Superior temporal gyrus (tissue), 1 donor: Measurements from ENCODE around the gene GLIS1.

Experiments used
- DNase-seq: peaks from one replicate; pipeline ENCODE4 v3.0.0-alpha.2; 2016; ENCODE audit errors: extremely low spot score

GLIS1 gene

DNA sequence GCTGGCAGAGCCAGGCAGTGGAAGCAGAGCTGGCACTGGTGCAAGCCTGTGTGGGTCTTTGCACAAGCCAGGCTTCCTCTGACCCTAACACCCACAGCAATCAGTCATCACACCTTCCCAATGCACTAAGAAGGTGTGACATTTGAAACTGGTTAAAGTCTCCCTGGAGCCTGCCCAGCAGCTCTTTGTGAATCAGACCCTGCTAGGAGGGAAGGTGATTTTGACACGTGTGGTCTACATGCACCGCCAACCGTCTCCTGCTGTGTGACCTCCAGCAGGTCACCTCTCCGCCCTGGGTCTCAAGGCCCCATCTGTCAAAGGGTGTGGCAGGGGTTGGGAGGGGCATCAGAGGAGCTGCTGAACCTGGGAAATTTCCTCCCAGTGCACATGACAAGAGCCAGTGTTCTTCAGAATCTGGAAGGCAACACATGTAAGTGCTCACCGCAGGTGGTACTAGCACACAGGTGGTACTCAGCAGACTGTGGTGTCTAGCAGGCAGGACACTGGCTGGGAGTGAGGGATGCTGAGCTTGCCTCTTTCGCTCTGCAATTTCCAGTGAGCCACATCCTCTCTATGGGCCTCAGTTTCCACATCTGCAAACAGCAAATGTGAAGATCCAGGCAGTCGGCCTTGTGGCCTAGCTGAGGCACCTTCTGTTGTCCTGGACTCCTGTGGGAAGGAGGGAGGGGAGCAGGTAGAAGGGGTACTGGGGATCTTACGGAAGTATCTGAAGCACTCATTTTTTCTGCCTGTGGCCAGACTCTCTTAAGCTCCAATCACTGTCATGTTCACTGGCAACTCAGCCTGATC is 156.5 kb downstream of the GLIS1 start:
- no peak for DNase-seq

- DNase-seq: no peak
These were observed 157.5 kb downstream of the GLIS1 start for GRCh38 chr1:53581476-53581875.

- no peak for DNase-seq
These were observed 158.1 kb downstream of the GLIS1 start for GRCh38 chr1:53580739-53581475.

DNA sequence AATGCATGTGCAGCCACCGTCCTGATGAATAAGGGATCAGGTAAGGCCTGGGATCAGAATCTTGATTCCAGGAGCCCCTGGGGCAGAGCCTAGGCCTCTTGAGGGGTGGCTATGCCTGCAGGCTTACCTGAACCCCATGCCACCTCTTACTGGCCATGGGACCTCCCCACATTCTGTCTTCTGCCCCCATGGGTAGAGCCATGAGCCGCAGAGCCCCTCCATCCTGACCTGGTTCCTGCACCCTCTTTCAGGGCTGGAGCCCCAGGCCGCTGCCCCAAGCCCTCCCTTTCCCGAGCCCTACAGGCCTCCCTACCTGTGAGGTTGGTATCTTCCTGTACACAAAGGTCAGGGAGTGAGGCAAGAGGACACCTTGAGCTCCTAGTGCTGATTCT is 159.0 kb downstream of the GLIS1 start:
- no peak for DNase-seq

DNA sequence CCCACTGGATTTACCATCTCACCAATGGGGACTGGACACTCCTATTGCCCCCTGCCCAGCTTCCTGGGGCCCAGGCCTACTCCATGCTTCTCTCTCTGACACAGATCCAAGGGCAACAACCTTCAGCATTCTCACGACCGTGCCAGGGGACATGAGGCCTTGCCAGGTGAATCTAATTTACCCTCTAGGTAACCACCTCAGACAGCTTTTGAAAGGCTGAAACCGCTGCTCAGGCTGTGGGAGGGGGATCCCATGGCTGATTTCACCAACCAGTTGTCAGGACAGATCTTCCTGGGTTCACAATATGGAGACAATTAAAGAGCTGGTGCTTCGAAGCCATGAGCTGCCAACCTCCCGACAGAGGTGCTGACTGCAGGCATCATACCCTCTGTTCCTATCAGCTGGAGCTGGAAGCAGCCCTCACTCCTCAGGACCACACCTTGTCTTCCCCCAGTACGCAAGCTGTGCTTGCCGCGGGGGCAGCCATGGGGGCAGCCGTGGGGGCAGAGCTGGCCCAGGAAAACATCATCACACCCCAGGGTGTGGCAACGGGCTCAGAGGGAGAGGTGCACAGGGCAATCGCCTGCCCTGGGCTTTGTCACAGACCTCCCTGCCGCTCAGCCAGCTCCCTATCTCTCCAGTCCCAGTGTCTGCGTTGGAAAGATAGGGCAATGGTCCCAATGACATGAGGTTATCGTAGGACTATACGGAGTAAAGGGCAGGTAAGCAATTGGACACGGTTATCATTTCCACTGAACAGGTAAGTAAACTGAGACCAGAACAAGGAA is 159.5 kb downstream of the GLIS1 start:
- DNase-seq: no peak

DNA sequence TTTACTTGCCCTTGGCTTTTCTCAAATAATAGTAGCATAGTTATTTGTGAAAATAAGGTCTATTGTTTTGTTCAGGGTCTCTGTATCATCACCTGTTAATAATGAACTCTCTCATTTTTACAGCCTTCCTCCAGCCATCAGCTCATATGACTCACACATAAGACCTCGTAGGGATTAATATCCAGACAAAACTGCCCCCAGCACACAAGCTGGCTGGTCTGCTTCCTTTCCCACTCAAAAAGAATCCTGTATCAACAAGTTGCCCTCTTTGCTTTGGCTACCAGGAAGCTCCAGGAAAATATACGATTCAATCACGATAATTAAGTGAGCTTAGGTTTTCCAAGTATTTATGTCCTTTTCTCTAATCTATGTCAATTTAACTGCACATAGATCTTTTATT is 160.6 kb downstream of the GLIS1 start:
- DNase-seq: no peak

DNA sequence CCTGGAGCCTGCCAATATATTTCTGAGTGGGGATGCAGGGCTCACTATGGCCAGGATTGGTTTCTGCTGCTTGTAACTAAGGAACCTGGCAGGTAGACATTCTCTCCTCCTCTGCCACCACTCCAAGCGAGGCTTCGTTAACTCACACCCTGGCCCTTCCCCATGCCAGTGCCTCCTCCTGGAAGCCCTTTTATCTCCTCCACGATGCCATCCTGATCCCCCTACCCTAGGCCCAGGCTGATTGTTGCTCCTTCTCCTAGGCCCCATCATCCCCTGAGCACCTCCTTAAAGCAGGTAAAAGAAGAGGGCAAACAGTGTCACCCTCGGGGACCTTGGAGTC is 161.2 kb downstream of the GLIS1 start:
- DNase-seq: no peak

- no peak for DNase-seq
These were observed 161.9 kb downstream of the GLIS1 start for GRCh38 chr1:53576866-53577760.

GRCh38 chr1:53576381-53576801 is 162.6 kb downstream of the GLIS1 start:
- DNase-seq: no peak

DNA sequence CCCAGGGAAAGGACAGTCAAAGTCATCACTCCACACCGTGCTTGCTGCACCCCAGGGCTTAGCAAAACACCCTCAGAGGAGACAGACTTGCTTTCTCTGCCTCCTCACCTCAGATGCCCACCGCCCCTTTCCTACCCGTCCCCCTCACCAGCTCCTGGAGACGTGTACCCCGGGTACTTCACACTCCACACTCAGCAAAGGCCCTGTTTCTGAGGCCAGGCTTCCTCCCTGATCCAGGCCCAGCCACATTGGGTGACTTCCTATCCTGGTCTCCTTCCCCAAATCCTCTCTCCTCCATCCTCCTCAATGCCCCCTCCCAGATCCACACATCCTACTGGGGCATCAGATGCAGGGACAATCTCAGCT is 163.0 kb downstream of the GLIS1 start:
- DNase-seq: no peak

DNA sequence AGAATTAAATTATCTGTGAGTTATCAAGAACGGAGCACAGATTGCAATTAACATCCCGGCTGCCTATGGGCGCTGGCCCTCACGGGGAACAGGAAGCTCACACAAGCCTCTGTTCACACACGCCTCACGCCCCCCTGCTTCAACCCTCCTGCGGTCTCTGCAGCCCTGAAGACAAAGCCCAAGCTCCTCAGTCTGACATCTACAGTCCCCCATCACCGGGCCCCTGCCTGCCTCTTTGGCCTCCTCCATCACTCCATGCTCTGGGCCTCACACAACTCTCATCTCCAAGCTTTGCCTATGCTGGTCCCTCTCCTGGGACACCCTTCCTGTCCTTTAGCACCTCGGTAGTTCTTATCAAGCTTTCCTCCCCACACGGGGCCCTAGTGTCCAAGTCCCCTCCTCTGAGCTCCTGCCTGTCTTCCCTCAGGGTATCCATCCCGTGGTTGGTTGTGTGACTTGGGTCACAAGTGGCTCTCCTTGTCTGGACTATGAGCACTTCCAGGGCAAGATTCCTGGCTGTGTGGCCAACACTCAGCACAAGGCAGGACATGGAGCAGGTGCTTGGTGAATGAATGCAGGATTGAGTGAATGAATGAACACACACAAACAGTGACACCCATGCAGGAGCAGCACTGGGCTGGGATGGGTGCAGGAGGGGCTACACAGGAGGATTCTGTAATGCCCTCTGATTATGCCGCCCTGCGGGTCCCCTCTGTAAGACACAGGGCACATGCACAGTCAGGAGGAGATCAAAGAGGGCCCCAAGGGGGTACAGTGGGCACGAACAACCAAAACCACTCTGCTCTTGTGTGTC is 163.6 kb downstream of the GLIS1 start:
- no peak for DNase-seq

- DNase-seq: no peak
These were observed 164.3 kb downstream of the GLIS1 start for GRCh38 chr1:53574621-53575020.

DNA sequence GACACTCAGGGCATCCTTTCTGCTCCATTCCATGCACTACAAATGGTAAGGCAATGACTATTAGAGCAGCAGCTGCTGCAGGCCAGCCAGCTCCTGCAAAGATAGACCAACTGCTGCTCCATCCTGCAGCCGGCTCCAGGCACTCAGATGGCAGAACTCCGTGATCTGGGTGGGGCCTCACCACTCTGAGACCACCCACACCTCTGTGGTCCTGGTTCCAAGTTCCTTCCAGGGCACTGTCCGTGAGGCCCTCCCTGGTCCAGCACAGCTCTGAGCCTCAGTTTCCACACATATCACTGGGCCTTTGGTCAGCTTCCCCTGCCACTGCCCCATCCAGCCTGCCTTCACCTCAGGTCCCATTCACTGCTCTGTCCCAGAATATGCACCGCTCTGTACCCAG is 165.0 kb downstream of the GLIS1 start:
- DNase-seq: no peak

GRCh38 chr1:53573522-53573921 is 165.4 kb downstream of the GLIS1 start:
- DNase-seq: no peak

DNA sequence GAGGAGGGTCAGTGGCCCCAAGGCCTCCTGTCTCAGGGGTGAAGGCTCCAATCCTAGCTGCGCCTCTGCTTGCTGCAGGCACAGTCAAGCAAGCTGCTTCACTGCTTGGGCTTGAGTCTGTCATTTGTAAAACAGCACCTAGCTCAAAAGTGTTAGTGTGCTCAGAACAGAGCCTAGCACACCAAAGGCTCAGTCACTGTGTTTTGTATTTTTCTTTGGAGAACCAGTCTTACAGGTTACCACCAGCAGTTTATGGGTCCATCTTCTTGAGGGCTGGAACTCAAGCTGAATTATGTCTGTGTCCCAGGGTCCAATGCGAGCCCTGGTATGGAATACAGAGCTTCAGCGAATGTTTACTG is 166.2 kb downstream of the GLIS1 start:
- no peak for DNase-seq

GRCh38 chr1:53572065-53572814 is 166.7 kb downstream of the GLIS1 start:
- DNase-seq: peak; percentile 64

DNA sequence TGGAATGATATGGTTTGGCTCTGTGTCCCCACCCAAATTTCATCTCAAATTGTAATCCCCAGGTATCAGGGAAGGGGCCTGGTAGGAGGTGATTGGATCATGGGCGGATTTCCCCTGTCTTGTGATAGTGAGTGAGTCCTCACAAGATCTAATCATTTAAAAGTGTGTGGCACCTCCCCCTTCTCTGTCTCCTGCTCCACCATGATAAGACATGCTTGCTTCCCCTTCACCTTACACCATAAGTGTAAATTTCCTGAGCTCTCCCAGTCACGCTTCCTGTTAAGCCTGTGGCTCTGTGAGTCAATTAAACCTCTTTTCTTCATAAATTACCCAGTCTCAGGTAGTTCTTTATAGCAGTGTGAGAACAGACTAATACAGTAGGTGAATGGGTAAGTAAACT is 170.4 kb downstream of the GLIS1 start:
- no peak for DNase-seq

GRCh38 chr1:53567851-53568250 is 171.1 kb downstream of the GLIS1 start:
- DNase-seq: no peak

DNA sequence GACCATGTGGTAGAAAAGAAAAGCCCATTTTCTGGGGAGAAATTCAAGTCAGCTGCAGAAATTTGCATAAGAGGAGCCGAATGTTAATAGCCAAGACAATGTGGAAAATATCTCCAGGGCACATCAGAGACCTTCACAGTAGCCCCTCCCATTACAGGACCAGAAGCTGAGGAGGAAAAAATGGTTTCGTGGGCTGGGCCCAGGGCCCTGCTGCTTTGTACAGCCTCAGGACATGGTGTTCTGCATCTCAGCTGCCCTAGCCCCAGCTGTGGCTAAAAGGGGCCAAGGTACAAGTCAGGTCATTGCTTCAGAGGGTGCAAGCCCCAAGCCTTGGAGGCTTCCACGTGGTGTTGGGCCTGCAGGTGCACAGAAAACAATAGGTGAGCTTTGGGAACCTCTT is 171.5 kb downstream of the GLIS1 start:
- DNase-seq: no peak

DNA sequence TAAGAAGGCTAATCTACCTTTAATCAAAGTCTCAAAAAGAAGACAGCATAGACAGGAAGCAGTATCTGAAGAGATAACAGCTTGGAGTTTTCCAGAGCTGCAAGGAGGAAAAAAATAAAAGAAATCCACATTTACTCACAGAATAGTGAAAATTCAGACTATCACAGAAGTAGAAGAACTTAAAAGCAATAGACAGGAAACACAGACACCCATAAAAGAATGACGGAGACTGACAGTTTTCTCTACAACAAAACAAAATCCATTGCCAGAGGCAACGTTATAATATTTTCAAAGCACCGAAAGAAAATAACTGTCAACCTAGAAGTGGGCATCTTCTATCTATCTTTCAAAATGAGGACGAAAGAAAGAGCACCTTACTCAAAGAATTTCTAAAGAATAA is 175.4 kb downstream of the GLIS1 start:
- DNase-seq: no peak
